ENCODE measurements around the gene DUSP9.

DNA sequence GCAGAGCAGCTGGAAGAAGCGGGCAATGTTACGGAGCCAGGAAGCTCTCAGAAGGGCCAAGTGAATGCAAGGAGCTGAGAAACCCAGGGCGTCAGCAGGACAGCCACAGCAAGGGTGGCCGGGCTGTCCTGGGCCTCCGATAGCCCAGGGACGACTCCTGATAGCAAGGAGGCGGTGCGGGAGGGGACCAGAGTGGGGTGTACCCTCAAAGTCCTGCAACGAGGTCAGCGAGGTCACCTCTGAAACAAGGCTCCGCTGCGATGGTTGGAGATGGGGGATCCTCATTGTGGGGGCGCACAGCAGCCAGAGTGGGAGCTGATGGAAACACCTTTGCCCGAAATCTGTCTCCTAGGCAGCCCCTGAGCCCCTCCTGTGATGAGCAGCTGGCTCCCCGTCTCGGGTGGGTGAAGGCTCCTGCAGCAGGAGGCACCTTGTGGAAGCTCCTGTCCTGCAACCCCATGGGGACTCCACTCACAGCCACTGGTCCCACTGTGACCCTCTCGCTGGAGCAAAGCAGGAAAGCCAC is 43.8 kb upstream of the DUSP9 start:
- TF ChIP-seq RAD21 (conservative IDR thresholded peaks at IDR 0.05) (no peak), POLR2AphosphoS5 (IDR thresholded peaks at IDR 0.05) (no peak), EP300 (conservative IDR thresholded peaks at IDR 0.05; ENCODE audit: poor library complexity, severe bottlenecking) (no peak)
- TF ChIP-seq, protein P1, sequence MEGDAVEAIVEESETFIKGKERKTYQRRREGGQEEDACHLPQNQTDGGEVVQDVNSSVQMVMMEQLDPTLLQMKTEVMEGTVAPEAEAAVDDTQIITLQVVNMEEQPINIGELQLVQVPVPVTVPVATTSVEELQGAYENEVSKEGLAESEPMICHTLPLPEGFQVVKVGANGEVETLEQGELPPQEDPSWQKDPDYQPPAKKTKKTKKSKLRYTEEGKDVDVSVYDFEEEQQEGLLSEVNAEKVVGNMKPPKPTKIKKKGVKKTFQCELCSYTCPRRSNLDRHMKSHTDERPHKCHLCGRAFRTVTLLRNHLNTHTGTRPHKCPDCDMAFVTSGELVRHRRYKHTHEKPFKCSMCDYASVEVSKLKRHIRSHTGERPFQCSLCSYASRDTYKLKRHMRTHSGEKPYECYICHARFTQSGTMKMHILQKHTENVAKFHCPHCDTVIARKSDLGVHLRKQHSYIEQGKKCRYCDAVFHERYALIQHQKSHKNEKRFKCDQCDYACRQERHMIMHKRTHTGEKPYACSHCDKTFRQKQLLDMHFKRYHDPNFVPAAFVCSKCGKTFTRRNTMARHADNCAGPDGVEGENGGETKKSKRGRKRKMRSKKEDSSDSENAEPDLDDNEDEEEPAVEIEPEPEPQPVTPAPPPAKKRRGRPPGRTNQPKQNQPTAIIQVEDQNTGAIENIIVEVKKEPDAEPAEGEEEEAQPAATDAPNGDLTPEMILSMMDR (IDR thresholded peaks at IDR 0.05; ENCODE audit: poor library complexity, severe bottlenecking) = no peak

All from neural cell (in vitro differentiated cells).